Esophagus muscularis mucosa (tissue), 3 donors: ENCODE measurements around the gene PLCH1.

Source experiments
- CTCF ChIP-seq, 3 experiments: fragments of 200-600 bp in 2 of 3; fragments of 450-650 bp in 1 of 3; sonication (generic) in 2 of 3; IDR thresholded peaks; one replicate each; pipeline ENCODE4 v1.5.1; 2017 to 2019; ENCODE audit warnings: antibody characterized with exemption in 3 of 3, mild to moderate bottlenecking in 2 of 3, moderate library complexity in 1 of 3
- POLR2A ChIP-seq: fragments of 450-650 bp; IDR thresholded peaks from one replicate; pipeline ENCODE4 v1.6.1; 2017; ENCODE audit warnings: antibody characterized with exemption, moderate library complexity, mild to moderate bottlenecking, low read depth

GRCh38 chr3:155604126-155604525, 140.7 kb downstream of the PLCH1 start:
- TF ChIP-seq POLR2A (no peak), CTCF (IDR thresholded peaks at IDR 0.05) (no peak)
